ENCODE measurements around the gene OAF. TPM values are rescaled to one million over a fixed set of nuclear protein-coding genes. Genes with fewer than 3 reads are reported as not detected.
"Not testable (repeated sequence)": the region's sequence is repeated elsewhere in the genome, so short reads cannot be mapped to it uniquely, and the experiment has no call there.

OAF gene
- total RNA-seq, 1 donor from 2014 or later, result 4.3 TPM

DNA sequence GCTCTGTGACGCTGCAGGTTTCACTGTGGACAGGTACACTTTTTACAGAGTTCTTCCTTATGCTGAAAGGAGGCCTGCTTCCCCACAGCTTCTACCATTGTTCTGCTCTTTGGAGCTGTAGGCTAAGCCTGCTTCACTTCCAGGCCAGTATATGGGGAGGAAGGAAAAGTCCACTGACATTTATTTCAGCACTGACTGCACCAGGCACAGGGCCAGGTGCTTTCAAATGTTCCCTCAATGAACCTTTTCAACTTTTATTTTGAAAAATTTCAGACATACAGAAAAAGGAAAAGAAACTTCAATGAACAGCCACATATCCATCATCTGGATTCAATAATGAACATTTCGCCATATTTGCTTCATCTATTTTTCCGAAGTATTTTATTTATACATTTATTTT lies 51.1 kb downstream of the OAF start:
- intact Hi-C loops (cut with micrococcal nuclease), result no loop called here

DNA sequence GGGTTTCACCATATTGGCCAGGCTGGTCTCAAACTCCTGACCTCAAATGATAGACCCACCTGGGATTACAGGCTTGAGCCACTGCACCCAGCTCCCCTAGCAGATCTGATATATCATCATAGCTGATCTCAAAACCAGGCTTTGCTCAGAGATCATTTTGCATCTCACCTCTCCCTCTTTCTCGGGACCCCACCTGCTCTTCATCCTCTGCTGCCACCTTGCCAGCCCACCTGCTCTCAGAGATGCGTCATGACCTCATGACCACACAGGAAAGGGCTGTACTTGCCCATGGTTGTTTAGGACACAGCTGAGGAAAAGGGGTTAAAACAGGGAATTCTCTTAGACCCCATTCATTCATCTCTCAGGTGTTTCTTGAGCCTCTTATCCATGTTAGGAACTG lies 56.5 kb downstream of the OAF start:
- intact Hi-C loops (cut with micrococcal nuclease), result no loop called here

DNA sequence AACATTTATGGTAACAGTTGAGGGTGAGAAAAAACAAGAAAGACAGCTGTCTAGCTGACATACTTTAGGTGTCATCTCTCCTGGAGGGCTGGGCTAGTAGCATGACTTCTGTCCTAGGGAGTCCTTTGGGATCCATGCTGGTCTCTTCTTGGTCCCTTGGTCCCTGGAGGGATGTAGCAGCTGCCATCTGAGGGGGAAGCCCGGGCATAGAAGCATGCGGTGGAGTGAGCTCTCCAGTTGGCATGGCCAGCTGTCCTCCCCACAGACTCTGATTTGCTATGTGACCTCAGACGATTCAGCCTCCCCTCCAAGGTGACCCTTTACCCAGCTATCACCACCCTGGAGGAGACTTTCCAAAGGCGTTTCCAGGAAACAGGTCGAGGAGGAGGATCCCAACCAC lies 57.9 kb downstream of the OAF start:
- intact Hi-C loops (cut with micrococcal nuclease), result no loop called here

DNA sequence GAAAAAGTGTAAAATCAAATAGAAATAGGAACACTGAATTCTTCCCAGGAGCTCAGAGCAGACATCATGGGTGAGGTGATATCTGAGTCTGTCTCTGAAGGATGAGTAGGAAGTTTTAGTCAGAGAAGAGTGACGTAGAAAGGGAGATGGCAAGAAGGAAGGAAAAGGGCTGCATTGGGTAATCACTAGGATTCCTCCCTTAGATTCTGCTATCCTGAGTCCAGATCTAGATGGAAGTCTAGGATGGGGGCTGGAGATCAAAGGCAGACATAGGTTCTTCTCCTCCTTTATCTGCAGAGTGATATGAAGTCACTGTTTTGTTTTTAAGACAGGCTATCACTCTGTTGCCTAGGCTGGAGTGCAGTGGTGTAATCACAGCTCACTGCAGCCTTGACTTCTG lies 59.6 kb downstream of the OAF start:
- intact Hi-C loops (cut with micrococcal nuclease), result no loop called here

DNA sequence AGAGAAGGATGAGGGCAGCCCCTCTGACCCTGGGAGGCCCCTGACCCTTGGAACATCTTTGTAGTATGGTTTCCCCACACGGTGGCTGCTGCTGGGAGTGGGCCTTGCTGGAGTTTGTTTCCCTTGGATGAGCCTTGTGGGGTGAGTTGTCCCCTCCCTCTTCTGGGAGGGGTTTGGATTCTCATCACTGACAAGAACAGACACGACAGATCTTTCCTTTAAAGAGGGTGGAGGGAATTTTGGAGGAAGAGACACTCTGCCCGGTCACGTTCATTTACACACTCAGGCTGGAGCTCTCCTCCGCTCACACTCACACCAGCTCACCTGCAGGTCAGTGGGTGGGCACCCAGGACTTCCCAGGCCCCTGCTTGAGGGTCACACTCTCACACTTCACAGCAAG lies 60.8 kb downstream of the OAF start:
- intact Hi-C loops (cut with micrococcal nuclease), result no loop called here

DNA sequence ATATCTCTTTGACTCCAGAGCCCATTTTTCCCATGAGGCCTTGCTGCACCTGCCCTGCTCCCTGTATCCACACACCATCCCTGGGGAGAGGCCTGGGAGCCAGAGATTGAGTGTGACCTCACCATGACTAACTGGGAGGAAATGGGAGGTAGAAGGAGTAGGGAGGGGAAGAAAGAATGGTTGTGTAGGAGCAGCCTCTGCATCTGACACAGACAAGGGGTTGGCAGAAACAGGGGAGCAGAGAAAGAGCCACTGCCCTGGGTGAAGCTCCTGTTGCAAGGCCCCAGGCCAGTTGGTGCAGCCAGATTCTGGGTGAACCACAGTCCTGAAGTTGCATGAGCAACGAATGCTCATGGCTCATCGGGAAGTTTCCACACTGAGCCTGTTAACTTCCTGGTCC lies 61.5 kb downstream of the OAF start:
- intact Hi-C loops (cut with micrococcal nuclease), result no loop called here

DNA sequence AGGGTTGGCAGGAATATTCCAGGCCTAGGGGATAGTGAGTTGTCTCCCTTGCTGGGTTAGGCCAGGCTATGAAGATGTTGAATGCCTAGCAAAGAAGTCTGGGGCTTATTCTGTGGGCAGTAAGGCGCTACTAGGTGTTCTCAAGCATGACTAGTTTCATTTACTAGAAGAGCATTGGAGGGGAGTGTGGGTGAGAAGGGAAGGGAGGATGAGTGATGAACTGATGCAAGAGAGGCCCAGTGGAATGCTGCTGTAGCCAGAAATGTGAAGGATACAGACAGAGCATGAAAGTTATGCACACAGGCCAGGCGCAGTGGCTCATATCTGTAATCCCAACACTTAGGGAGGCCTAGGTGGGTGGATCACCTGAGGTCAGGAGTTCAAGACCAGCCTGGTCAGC lies 62.6 kb downstream of the OAF start:
- intact Hi-C loops (cut with micrococcal nuclease), result no loop called here

DNA sequence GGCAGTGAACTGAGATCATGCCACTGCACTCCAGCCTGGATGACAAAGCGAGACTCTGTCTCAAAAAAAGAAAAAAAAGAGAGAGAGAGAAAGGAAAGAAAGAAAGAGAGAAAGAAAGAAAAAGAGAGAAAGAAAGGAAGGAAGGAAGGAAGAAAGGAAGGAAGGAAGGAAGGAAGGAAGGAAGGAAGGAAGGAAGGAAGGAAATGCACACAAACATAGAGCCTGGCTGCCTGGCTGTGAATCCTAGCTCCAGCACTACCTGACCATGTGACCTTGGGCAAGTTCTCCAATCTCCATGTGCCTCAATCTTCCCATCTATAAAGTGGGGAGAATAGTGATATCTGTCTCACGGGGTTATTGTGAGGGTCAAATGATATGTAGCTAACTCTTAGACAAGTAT lies 63.1 kb downstream of the OAF start:
- intact Hi-C loops (cut with micrococcal nuclease), result not testable (repeated sequence)

GRCh38 chr11:120279502-120279901 lies 68.7 kb downstream of the OAF start:
- intact Hi-C loops (cut with micrococcal nuclease), result no loop called here

Other genes with a start within 250 kb of the OAF start
- not detected in 2 replicates for gene TRIM29, start 72.9 kb upstream of the OAF start, total RNA-seq
- gene POU2F3, start 29.1 kb downstream of the OAF start, total RNA-seq, result 1.2 and 1.3 TPM in 2 replicates
- 0.80 and 1.0 TPM in 2 replicates for gene TLCD5, start 114.3 kb downstream of the OAF start, total RNA-seq
- 26.8 and 27.2 TPM in 2 replicates for gene ARHGEF12, start 125.4 kb downstream of the OAF start, total RNA-seq

Measured in T-helper 1 cell treated with Interleukin-12 subunit alpha and Interleukin-12 subunit beta and Interleukin-4 antibody, amounts not matched to agents 30 ng/mL and 1 ng/mL, for 36 hours (primary cell).